ENCODE measurements around the gene FREY1.

FREY1 gene

DNA sequence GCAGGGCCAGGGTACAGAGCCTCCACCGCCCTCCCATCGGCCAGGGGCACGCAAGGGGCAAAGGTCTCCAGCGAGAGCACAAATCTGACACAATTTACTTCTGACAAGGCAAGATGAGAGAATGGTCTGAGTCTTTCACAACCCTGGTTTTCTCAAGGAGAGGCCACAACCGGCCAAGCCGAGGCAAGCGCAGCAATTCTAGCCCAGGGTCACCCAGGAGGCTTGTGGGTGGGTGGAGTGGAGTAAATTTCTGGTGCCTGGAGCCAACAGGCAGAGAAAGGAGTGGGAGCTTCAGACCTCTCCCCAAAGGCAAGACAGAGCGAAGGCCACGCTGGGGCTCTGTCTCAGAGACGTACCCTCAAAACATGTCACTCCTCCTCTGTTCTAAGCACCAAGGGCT lies 24.7 kb upstream of the FREY1 start:
- TF ChIP-seq, protein P1, sequence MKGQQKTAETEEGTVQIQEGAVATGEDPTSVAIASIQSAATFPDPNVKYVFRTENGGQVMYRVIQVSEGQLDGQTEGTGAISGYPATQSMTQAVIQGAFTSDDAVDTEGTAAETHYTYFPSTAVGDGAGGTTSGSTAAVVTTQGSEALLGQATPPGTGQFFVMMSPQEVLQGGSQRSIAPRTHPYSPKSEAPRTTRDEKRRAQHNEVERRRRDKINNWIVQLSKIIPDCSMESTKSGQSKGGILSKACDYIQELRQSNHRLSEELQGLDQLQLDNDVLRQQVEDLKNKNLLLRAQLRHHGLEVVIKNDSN (IDR thresholded peaks at IDR 0.05) = no peak
- no peak for TF ChIP-seq FOXM1 (IDR thresholded peaks at IDR 0.05; ENCODE audit: borderline replicate concordance, low read depth)
- TF ChIP-seq, protein P2, sequence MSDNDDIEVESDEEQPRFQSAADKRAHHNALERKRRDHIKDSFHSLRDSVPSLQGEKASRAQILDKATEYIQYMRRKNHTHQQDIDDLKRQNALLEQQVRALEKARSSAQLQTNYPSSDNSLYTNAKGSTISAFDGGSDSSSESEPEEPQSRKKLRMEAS (IDR thresholded peaks at IDR 0.05) = no peak
- no peak for TF ChIP-seq TCF12 (IDR thresholded peaks at IDR 0.05; ENCODE audit: low read depth)

DNA sequence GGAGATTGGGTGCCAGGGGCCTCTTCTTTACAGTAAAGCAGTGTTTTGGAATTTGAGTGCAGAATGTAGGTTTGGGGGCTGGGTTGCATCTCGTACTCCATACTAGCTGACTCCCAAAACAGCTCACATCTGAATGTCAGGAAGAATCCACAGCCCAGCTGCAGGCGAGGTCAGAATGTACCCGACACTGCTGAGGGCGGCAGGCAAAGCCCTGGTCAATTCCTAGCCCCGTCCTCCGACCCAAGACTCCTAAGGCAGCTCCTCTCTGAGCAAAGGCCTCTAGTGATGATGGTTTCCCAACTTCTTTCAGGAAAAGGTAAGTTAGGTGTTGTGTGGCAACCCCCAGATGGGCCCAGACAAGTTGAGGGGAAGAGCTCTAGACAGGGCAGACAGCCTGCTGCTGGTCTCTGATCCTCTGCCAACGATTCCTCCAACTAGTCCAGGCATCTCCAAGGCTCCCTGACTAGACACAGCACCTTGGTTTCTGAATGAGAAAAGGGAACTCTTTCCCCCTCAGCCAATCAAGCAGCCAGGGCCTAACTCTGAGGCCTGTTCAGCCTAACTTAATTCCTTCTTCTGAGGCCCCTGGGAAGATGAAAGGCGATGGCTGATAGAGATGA lies 24.0 kb upstream of the FREY1 start:
- no peak for TF ChIP-seq CREB1 (IDR thresholded peaks at IDR 0.05; ENCODE audit: low read depth)
- TF ChIP-seq, protein P1 (IDR thresholded peaks at IDR 0.05) = no peak
- TF ChIP-seq, protein P3, sequence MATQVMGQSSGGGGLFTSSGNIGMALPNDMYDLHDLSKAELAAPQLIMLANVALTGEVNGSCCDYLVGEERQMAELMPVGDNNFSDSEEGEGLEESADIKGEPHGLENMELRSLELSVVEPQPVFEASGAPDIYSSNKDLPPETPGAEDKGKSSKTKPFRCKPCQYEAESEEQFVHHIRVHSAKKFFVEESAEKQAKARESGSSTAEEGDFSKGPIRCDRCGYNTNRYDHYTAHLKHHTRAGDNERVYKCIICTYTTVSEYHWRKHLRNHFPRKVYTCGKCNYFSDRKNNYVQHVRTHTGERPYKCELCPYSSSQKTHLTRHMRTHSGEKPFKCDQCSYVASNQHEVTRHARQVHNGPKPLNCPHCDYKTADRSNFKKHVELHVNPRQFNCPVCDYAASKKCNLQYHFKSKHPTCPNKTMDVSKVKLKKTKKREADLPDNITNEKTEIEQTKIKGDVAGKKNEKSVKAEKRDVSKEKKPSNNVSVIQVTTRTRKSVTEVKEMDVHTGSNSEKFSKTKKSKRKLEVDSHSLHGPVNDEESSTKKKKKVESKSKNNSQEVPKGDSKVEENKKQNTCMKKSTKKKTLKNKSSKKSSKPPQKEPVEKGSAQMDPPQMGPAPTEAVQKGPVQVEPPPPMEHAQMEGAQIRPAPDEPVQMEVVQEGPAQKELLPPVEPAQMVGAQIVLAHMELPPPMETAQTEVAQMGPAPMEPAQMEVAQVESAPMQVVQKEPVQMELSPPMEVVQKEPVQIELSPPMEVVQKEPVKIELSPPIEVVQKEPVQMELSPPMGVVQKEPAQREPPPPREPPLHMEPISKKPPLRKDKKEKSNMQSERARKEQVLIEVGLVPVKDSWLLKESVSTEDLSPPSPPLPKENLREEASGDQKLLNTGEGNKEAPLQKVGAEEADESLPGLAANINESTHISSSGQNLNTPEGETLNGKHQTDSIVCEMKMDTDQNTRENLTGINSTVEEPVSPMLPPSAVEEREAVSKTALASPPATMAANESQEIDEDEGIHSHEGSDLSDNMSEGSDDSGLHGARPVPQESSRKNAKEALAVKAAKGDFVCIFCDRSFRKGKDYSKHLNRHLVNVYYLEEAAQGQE (IDR thresholded peaks at IDR 0.05; ENCODE audit: low read depth) = no peak
- no peak for TF ChIP-seq NFIC (IDR thresholded peaks at IDR 0.05)
- TF ChIP-seq ZBTB7A (IDR thresholded peaks at IDR 0.05; ENCODE audit: low read depth) = no peak
- no peak for TF ChIP-seq TAF1 (IDR thresholded peaks at IDR 0.05; ENCODE audit: low read depth)
- TF ChIP-seq TEAD4 (IDR thresholded peaks at IDR 0.05) = no peak
- no peak for TF ChIP-seq FOXM1 (IDR thresholded peaks at IDR 0.05; ENCODE audit: borderline replicate concordance, low read depth)
- no peak for TF ChIP-seq EGR1 (IDR thresholded peaks at IDR 0.05)
- no peak for TF ChIP-seq RAD21 (IDR thresholded peaks at IDR 0.05; ENCODE audit: low read depth)
- no peak for TF ChIP-seq YY1 (IDR thresholded peaks at IDR 0.05; ENCODE audit: low read depth)

DNA sequence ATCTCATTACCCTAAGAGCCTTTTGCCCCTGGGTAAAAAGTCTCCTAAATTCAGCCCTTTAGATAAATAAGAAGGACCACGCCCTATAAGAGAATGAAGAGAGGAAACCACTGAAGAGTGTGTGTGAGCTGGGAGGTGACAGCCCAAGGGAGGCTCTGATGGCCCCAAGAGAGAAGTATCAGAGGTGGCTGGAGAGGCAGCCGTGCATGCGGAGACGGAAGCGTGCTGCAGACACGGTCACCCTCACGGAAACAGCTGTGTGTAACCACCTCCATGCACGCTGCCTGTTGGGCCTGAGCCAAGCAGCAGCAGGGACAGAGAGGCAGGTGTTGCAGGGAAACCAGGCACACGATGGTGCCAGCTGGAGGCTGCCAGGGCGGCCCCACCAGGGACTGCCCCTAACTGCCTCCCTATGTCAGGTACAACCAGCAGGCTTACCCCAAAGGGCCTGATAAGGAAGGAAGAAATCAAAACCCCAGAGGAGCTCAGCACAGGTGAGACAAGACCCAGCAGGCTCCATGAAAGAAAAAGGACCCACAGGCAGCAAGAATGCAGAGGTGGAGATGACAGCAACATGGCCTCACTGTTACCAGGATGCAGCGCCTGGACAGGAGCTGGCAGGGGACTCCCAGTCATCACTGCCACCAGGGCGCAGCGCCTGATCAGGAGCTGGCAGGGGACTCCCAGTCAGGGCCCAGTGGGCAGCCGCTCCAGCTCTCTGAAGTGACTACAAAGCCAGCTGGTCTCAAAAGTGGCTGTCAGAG lies 23.1 kb upstream of the FREY1 start:
- TF ChIP-seq NFIC (IDR thresholded peaks at IDR 0.05) (no peak), RAD21 (IDR thresholded peaks at IDR 0.05; ENCODE audit: low read depth) (no peak), EP300 (IDR thresholded peaks at IDR 0.05; ENCODE audit: borderline replicate concordance) (no peak), TEAD4 (IDR thresholded peaks at IDR 0.05) (no peak), ZBTB7A (IDR thresholded peaks at IDR 0.05; ENCODE audit: low read depth) (no peak), CREB1 (IDR thresholded peaks at IDR 0.05; ENCODE audit: low read depth) (no peak), CEBPB (IDR thresholded peaks at IDR 0.05) (no peak), TAF1 (IDR thresholded peaks at IDR 0.05; ENCODE audit: low read depth) (no peak), FOXM1 (IDR thresholded peaks at IDR 0.05; ENCODE audit: borderline replicate concordance, low read depth) (no peak), TCF12 (IDR thresholded peaks at IDR 0.05; ENCODE audit: low read depth) (no peak), YY1 (IDR thresholded peaks at IDR 0.05; ENCODE audit: low read depth) (no peak), EGR1 (IDR thresholded peaks at IDR 0.05) (no peak)
- TF ChIP-seq, protein P3 (IDR thresholded peaks at IDR 0.05; ENCODE audit: low read depth) = no peak
- TF ChIP-seq, protein P1 (IDR thresholded peaks at IDR 0.05) = no peak
- TF ChIP-seq, protein P2 (IDR thresholded peaks at IDR 0.05) = no peak

DNA sequence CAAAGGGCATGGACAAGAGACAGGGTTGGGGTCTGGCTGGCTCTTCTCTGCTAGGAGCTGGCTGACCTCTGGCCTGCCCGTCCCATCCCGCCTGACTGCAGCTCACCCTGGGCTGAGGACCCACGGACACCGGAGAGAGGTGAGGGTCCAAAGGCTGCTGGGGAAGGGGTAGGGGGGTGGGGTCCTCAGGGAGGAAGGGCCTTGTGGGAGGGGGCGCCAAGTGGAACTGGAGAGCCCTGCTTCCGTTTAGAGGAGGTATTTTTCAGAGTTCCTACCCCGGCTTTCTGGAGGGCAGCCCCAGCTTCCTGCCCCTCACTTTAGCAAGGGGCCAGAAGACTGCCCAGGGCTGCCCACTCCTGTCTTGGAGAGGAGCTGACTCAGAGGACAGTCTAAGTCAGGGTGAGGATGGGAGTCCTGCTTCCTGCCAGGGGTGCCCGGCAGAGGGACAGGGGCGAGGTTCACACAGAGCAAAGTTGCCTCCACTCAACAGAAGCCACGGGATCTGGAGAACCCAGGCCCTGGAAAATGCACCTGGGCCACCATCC lies 22.5 kb upstream of the FREY1 start:
- TF ChIP-seq TCF12 (IDR thresholded peaks at IDR 0.05; ENCODE audit: low read depth) (no peak), EP300 (IDR thresholded peaks at IDR 0.05; ENCODE audit: borderline replicate concordance) (no peak), FOXM1 (IDR thresholded peaks at IDR 0.05; ENCODE audit: borderline replicate concordance, low read depth) (no peak), ZBTB7A (IDR thresholded peaks at IDR 0.05; ENCODE audit: low read depth) (no peak), NFIC (IDR thresholded peaks at IDR 0.05) (no peak), TAF1 (IDR thresholded peaks at IDR 0.05; ENCODE audit: low read depth) (no peak), EGR1 (IDR thresholded peaks at IDR 0.05) (no peak), TEAD4 (IDR thresholded peaks at IDR 0.05) (no peak), CEBPB (IDR thresholded peaks at IDR 0.05) (no peak), RAD21 (IDR thresholded peaks at IDR 0.05; ENCODE audit: low read depth) (no peak), YY1 (IDR thresholded peaks at IDR 0.05; ENCODE audit: low read depth) (no peak), CREB1 (IDR thresholded peaks at IDR 0.05; ENCODE audit: low read depth) (no peak)
- TF ChIP-seq, protein P2 (IDR thresholded peaks at IDR 0.05) = no peak
- TF ChIP-seq, protein P3 (IDR thresholded peaks at IDR 0.05; ENCODE audit: low read depth) = no peak
- TF ChIP-seq, protein P1 (IDR thresholded peaks at IDR 0.05) = no peak
